ENCODE measurements around the gene HOXB9.

The HOXB9 gene

DNA sequence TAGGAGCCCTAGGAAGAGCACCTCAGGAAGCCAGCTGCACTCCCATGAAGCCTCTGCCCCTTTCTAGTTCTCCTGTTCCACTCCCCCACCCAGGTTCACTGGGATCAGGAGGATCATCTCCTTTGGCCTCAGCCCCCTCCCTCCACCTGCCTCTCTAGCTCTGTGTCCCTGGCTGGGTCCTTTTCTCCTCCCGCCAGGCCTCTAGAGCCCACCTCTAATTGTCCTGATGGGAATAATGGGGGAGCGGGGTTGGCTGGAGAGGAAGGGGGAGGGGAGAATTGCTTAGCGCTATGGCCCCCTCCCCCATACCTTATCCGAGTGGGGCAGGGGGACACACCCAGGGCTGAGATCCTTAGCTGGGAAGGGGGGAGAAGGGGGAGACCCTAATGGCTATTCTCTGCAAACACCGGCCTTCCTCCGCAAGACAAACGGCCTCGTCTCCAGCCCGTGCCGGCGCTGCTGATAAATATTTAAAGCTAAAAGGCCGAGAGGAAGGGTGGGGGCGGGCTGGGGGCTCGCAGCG is 16.3 kb downstream of the HOXB9 start:
- DNase-seq = no peak

DNA sequence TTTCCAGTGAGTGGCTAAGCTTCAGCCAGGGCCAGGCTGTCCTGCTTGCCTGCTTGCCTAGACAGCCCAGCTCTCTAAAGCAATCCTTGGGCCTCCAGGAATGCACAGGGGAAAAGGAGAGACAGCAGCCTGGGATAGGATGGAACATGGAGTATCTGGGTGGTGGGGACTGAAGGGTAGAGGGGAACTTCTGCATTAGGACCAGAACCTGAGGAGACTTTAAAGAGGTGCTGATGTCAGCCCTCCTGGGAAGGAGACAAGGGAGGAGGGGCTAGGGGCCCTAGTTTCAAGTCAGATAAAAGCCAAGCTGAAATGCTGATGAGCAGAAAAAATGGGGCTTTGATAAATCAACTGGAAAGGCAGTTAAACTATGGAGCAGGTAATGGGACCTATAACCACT is 17.1 kb downstream of the HOXB9 start:
- DNase-seq = no peak

- DNase-seq = no peak
Measured at GRCh38 chr17:48608494-48608834, 17.7 kb downstream of the HOXB9 start.

DNA sequence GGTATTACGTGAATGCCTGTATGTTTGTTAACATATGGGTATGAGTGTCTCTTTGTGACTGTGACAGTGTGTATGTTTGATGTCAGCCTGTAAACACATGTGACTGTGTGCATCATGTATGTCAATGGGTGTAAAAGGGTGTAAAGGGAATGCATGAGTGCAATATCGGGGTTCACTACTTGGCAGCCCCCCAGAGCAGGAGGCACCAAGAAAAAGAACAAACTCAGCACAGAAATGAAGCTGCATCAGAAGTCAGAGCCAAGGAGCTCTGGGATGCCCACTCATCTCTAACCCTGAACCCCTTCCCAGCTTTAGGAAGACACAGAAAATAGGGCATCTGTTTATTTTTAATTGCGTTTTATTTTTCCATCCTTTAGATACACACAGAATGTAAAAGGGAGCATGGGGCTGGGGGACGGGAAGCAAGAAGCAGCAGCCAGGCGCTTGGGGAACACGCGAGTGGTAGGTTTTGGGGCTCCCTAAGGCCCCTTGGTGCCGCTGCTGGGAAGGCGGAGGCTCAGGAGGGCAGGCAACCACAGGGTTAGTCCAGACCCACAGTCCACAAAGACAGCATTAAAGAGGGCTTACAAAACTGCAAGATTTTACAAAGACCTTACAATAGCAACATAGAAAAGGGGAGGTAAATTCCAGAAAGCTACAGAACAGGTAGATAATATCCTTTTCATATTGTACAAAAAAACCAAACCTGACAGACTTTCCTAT is 19.1 kb downstream of the HOXB9 start:
- no peak for DNase-seq

DNA sequence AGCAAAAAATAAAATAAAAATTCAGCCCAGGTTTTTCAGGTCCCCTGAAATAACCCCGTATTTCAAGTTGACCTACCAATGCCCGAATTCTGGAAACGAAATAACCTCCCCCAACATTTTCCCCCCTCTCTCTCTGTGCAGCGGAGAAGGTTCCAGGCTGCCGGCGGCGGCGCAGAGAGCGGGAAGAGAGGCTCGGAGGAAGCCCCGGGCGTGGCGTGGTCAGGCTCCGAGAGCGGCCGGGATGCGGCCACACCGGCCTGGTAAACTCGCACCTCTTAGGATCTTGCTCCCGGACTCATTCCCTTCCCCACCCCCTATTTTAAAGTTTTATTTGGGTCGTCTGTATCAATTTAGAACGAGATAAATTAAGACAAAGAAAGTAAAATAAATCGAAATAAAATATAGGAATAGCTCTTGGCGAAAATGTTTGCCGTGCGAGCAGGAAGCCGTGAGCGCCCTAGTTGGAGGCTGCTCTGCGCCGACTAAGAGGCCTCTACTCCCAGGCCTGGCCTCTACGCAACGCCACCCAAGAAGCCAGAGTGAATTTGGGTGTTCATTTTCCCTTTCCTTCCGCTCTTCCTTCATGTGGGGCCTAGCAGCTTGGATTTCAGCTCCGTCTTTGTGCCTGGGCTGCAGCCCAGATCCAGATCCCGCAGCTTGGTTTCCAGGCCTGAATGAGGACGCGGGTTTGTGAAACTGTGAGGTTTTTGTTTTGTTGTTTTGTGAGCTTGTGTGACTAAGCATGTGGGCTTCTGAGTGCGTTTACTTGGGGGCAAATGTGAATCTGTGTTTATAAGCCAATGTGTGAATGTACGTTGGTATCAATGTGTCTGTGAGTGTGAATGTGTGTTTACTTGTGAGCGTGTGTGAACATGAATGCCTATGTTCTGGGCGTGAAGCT is 19.9 kb downstream of the HOXB9 start:
- no peak for DNase-seq

DNA sequence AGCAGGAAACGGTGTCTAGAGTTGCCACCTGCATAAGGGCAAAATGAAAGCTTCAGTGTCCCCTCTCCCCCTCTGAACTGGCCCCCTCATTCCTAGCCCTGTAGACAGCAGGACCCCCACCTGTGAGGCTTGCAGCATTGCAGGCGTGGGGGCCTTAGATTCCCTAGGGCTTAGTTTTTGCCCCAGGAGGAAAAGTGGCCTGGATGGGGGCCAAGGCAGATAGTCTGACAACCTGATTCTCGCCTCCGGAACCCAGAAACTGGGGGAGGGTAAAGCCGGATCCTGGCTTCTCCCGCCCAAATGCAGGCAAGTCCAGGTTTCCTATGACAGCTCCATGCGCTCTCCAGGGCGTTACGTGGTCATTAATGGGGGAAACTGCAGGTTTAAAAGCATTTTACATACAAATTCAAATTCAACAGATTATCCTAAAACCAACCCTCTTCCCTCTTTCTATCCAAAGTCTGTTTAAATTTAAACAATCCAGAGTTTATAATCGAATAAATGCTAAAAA is 20.7 kb downstream of the HOXB9 start:
- DNase-seq = no peak

DNA sequence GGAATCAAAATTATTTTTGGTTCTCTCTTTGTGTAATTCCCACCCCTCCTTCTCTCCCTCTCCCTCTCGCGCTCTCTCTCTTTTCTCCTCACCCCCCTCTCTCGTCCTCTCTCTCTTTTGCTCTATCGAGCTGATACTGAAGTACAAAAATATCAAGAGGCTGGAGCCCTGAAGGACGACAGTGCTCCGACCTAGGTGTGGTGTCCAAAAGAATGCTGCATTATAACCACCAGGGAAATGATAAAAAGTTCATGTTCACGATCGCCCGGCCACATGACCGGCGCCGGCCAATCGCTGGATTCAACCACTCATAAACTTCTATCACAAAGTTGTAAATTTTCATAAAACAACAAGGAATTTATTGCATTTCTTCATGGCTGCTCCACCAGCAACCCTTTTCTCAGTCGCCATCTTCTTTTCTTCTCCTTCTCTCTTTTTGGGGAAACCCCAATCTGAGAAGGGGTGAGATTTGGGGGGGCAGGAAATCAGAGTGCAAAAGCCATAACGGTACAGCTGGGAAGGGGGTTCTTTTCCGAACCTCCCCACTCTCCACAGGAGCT is 21.3 kb downstream of the HOXB9 start, which contains the start of gene HOXB6:
Gene HOXB6 (minus strand): TSS at position 217 of the 560 bp plus-strand sequence. CDS start 6,836 bp downstream, outside the sequence.
- no peak for DNase-seq

- no peak for DNase-seq
Measured at GRCh38 chr17:48603959-48604769, 22.0 kb downstream of the HOXB9 start.

- DNase-seq = no peak
Measured at GRCh38 chr17:48601539-48602425, 24.4 kb downstream of the HOXB9 start.

GRCh38 chr17:48601207-48601538 is 25.0 kb downstream of the HOXB9 start:
- DNase-seq = no peak

DNA sequence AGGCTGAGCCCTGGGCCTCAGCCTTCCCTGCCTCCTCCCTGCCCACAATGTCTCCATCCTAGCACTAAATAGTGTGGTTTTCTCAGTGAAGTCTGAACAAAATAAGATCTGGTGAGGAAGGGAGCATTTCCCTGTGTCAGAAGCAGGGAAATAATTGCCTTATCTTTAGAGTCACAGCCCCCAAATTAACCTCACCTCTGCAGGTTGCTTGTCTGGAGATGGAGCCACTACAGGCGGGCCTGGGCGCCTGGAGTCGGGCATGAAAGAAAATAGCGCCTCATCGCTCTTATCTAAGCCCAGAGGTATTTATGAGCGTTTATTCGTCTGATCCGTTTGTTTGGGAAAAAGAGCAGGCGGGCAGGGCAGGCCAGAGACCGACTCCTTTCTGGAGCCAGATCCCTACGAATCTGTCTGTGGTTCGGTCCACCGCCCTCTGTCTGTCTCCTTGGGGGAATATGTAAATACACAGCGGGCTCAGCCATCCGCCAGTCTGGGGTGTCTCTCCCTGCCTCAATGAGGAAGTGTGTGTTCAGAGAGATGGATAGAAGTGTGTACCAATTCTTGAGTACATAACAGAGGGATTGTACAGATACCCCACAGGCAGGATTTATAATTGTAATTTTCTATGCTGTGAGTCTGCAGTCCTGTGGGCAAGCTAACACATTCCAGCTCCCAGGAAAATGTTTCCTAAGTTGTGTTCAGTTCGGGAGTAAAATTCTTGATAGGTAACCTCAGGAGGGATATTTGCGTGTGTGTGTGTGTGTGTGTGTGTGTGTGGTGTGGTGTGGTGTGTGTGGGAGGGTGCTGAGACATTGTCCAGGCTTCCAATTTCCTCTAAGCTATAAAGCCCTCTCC is 25.7 kb downstream of the HOXB9 start:
- no peak for DNase-seq

- no peak for DNase-seq
Measured at GRCh38 chr17:48599354-48599753, 26.8 kb downstream of the HOXB9 start.

- DNase-seq = no peak
Measured at GRCh38 chr17:48598736-48599135, 27.4 kb downstream of the HOXB9 start.

- DNase-seq = no peak
Measured at GRCh38 chr17:48597778-48598631, 28.2 kb downstream of the HOXB9 start.

- DNase-seq = no peak
Measured at GRCh38 chr17:48597528-48597777, 28.7 kb downstream of the HOXB9 start.

- no peak for DNase-seq
Measured at GRCh38 chr17:48596735-48597527, 29.2 kb downstream of the HOXB9 start.

DNA sequence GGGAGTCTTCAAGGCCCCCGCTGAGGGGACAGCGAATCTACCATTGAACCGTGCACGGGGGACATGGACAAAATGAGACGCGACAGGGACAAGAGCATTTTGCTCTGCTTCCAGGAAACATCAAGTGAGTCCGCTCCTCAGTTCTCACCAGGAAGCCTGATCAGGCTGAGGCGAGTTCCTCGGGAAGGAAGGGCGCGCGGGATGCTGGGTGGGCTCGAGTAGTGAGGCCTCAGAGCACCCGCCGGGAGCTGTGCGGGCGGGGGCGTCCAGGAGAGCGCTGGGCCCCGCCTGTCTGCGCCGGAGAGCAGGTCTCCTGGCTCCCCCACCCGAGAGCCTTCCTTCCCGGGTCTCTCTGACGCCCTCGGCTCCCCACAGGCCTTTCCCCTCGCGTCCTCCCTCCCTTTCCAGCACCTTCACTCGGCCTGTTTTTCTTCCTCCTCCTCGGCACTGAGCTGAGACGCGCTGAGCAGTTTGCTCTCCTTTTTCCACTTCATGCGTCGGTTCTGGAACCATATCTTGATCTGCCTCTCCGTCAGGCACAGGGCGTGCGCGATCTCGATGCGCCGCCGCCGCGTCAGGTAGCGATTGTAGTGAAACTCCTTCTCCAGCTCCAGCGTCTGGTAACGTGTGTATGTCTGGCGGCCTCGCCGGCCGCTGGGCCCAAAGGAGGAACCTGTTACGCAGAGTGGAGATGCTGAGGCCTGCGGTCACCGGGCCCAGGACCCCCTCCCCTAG is 30.0 kb downstream of the HOXB9 start:
- no peak for DNase-seq

- DNase-seq = no peak
Measured at GRCh38 chr17:48595278-48595999, 30.7 kb downstream of the HOXB9 start.

All from NCI-H524 treated with DMSO at 0.1 percent for 48 hours (cell line).